Measurements from ENCODE around the gene BLTP2. TPM values are rescaled to one million over a fixed set of nuclear protein-coding genes. Genes with fewer than 3 reads are reported as not detected.

Gene BLTP2
- polyA plus RNA-seq, 3 donors, result 46.8 to 69.2 (median 53.2) TPM

DNA sequence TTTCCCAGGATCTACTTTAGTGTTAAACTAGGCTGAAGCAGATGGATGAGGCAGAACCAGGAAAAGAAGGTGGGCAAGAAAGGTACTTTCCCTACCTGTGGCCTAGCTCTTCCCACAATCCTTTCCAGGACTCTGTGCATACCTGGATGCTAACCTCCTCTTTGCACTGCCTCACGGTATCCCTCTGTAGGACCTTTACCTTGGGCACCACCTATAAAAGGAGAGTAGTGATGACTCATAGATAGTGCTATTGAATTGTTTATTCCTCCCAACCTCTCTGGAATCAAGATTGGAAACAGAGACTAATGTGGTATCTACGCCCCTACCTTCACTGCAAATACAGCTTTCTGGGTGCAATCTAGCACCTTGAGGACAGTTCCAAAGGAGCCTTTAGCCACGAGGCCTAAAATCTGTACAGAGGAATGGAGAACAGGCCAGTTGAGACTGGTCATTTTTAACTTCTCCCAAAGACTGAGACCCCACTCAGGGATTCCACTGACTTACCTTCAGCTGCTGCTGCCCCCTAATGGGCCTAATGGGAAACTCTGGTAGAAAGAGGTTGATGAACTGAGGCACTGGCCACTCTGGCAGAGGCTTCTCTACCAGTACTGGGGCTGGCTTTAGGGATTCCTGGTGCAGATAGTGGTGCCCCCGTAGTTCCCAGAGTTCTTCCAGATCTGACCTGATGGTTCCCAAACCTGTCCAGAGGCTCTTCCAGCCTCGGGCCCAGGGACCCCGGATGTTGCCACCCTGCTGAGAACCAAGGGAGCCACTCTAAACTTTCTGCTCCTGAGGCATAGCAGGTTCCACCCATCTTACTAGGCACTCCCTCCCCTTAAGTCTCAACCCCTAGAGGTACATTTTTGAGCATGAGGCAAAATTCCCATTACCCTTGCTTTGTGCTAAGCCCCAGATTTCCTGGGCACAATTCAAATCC, 31.8 kb downstream of the BLTP2 start:
- no peaks in the 10 kb centered on the region for H3K4me1 ChIP-seq (ENCODE audit: control insufficient read depth in 1 of 2, insufficient read depth in 2 of 2, low read length in 2 of 2)
- Mint-ChIP-seq H3K27ac (peak overlapping the region in 3 of 7 donors; percentile 6 to 46 (median 25)), H3K9me3 (no peaks in the 10 kb centered on the region), H3K4me1 (no peaks in the 10 kb centered on the region), H3K27me3 (ENCODE audit: low read depth in 3 of 3) (peaks cover 0 to 1% (median 0%) of the 10 kb centered on the region in 3 donors), H3K36me3 (peaks cover 76 to 85% of the 10 kb centered on the region in 2 donors), H3K4me3 (no peak overlapping the region)
- DNase-seq, result peak in 2 of 3 donors; percentile 20 to 28
- no peak overlapping the region for H3K4me2 ChIP-seq (replicated peaks; ENCODE audit: extremely low read depth, low read length, poor library complexity, severe bottlenecking)
- H3K27me3 ChIP-seq (ENCODE audit: control insufficient read depth in 2 of 2, insufficient read depth in 2 of 2, low read length in 2 of 2), result no peaks in the 10 kb centered on the region
- no peak overlapping the region for H3K9ac ChIP-seq (ENCODE audit: insufficient read depth, low read length, poor library complexity, severe bottlenecking)
- H4K20me1 ChIP-seq (ENCODE audit: insufficient read depth, low read length), result peaks cover 38% of the 10 kb centered on the region
- peak overlapping the region in 1 of 2 donors; percentile 42 for H3K27ac ChIP-seq (ENCODE audit: low read depth in 1 of 2, low read length in 2 of 2)
- WGBS (ENCODE audit: insufficient coverage), result 100% methylated on average over 2 of the region's 6 CpGs
- peaks cover 76 to 97% of the 10 kb centered on the region in 2 donors for H3K36me3 ChIP-seq (replicated peaks in 1 of 2; ENCODE audit: control insufficient read depth in 1 of 2, insufficient read depth in 2 of 2, low read length in 2 of 2)
- TF ChIP-seq, protein P1, sequence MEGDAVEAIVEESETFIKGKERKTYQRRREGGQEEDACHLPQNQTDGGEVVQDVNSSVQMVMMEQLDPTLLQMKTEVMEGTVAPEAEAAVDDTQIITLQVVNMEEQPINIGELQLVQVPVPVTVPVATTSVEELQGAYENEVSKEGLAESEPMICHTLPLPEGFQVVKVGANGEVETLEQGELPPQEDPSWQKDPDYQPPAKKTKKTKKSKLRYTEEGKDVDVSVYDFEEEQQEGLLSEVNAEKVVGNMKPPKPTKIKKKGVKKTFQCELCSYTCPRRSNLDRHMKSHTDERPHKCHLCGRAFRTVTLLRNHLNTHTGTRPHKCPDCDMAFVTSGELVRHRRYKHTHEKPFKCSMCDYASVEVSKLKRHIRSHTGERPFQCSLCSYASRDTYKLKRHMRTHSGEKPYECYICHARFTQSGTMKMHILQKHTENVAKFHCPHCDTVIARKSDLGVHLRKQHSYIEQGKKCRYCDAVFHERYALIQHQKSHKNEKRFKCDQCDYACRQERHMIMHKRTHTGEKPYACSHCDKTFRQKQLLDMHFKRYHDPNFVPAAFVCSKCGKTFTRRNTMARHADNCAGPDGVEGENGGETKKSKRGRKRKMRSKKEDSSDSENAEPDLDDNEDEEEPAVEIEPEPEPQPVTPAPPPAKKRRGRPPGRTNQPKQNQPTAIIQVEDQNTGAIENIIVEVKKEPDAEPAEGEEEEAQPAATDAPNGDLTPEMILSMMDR (IDR thresholded peaks at IDR 0.05), result peak; percentile 81
- intact Hi-C loops (cut with micrococcal nuclease), result loop anchor here (2.0 kb wide), 1 partner anchor 118 kb away; no protein-coding TSS in a partner anchor
- no peak overlapping the region for H3K4me3 ChIP-seq (replicated peaks in 1 of 3; ENCODE audit: low read depth in 2 of 3, low read length in 3 of 3)
- H2AFZ ChIP-seq (ENCODE audit: insufficient read depth, low read depth, low read length, poor library complexity, severe bottlenecking), result no peak overlapping the region
- H3K9me3 ChIP-seq (replicated peaks in 1 of 2; ENCODE audit: control insufficient read depth in 1 of 2, insufficient read depth in 1 of 2, low read length in 2 of 2), result no peaks in the 10 kb centered on the region
- H3K79me2 ChIP-seq (ENCODE audit: insufficient read depth, low read length), result no peaks in the 10 kb centered on the region

DNA sequence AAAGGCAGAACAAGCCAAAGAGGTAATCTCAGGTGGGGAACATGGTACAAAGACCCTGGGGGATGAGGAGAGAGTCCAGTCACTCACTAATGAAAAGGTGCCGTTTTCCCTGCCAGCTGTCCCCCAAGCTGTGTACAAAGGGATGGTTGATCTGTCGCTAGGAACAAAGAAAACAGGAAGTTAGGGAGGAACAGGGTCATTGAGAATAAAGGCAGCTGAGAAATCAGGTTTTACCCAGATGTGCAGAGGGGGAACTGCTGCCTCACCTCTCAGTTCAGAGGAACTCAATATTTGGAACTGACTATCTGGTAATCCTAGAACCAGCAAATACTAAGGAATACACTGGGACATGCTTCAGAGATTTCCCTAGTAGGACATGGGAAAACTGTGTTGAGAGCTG, 32.4 kb downstream of the BLTP2 start:
- no peak overlapping the region for H3K4me3 ChIP-seq (replicated peaks in 1 of 3; ENCODE audit: low read depth in 2 of 3, low read length in 3 of 3)
- Mint-ChIP-seq H3K4me3 (no peak overlapping the region), H3K9me3 (no peaks in the 10 kb centered on the region), H3K4me1 (no peaks in the 10 kb centered on the region), H3K27me3 (ENCODE audit: low read depth in 3 of 3) (peaks cover 0 to 1% (median 0%) of the 10 kb centered on the region in 3 donors), H3K27ac (peak overlapping the region in 4 of 7 donors; percentile 1 to 46 (median 42)), H3K36me3 (peaks cover 72 to 81% of the 10 kb centered on the region in 2 donors)
- no peak overlapping the region for H3K4me2 ChIP-seq (replicated peaks; ENCODE audit: extremely low read depth, low read length, poor library complexity, severe bottlenecking)
- no peak overlapping the region for H2AFZ ChIP-seq (ENCODE audit: insufficient read depth, low read depth, low read length, poor library complexity, severe bottlenecking)
- no peak overlapping the region for H3K9ac ChIP-seq (ENCODE audit: insufficient read depth, low read length, poor library complexity, severe bottlenecking)
- TF ChIP-seq, protein P1 (IDR thresholded peaks at IDR 0.05), result no peak
- no peaks in the 10 kb centered on the region for H3K9me3 ChIP-seq (replicated peaks in 1 of 2; ENCODE audit: control insufficient read depth in 1 of 2, insufficient read depth in 1 of 2, low read length in 2 of 2)
- H3K27me3 ChIP-seq (ENCODE audit: control insufficient read depth in 2 of 2, insufficient read depth in 2 of 2, low read length in 2 of 2), result no peaks in the 10 kb centered on the region
- no peaks in the 10 kb centered on the region for H3K4me1 ChIP-seq (ENCODE audit: control insufficient read depth in 1 of 2, insufficient read depth in 2 of 2, low read length in 2 of 2)
- peaks cover 38% of the 10 kb centered on the region for H4K20me1 ChIP-seq (ENCODE audit: insufficient read depth, low read length)
- peaks cover 69 to 93% of the 10 kb centered on the region in 2 donors for H3K36me3 ChIP-seq (replicated peaks in 1 of 2; ENCODE audit: control insufficient read depth in 1 of 2, insufficient read depth in 2 of 2, low read length in 2 of 2)
- 11% methylated on average over 2 of the region's 2 CpGs for WGBS (ENCODE audit: insufficient coverage)
- intact Hi-C loops (cut with micrococcal nuclease), result loop anchor here (2.0 kb wide), 1 partner anchor 118 kb away; no protein-coding TSS in a partner anchor
- no peak for DNase-seq
- no peaks in the 10 kb centered on the region for H3K79me2 ChIP-seq (ENCODE audit: insufficient read depth, low read length)
- peak overlapping the region in 1 of 2 donors; percentile 17 for H3K27ac ChIP-seq (ENCODE audit: low read depth in 1 of 2, low read length in 2 of 2)
